Activated T-cell treated with anti-CD3 and anti-CD28 coated beads, Interleukin-2, amount 50 U/mL, for 4 hours (primary cell): ENCODE measurements around the gene FADD. TPM values are rescaled to one million over a fixed set of nuclear protein-coding genes. Genes with fewer than 3 reads are reported as not detected.
A peak's percentile ranks its signal among the peaks of the same experiment; 100 is the strongest.

Experiments
- ATAC-seq, 2 donors: fragments of 200-7000 bp; cut with Tn5 transposase; one replicate each; pipeline ENCODE4 v1.10.0; 2021
- DNase-seq: peaks from one replicate; pipeline ENCODE4 v3.0.0-alpha.2; 2020
- H3K27me3 Mint-ChIP-seq: one replicate; pipeline ENCODE4 v1.8.0; 2021; ENCODE audit warnings: low read depth, mixed read lengths
- H3K36me3 Mint-ChIP-seq: one replicate; pipeline ENCODE4 v1.8.0; 2022; ENCODE audit warnings: mixed read lengths; ENCODE audit not compliant: insufficient read depth
- H3K4me1 Mint-ChIP-seq: one replicate; pipeline ENCODE4 v1.8.0; 2021; ENCODE audit warnings: low read depth, mixed read lengths
- H3K4me3 Mint-ChIP-seq: one replicate; pipeline ENCODE4 v1.8.0; 2021; ENCODE audit warnings: mild to moderate bottlenecking, moderate library complexity, mixed read lengths
- H3K9me3 Mint-ChIP-seq: one replicate; pipeline ENCODE4 v1.8.0; 2021; ENCODE audit warnings: mixed read lengths
- total RNA-seq, 3 donors: library from RNA; stranded (reverse); gene quantifications; one replicate each; pipeline ENCODE4 v1.2.1, GENCODE V29; 2021

Gene FADD
- total RNA-seq, 3 donors from 2014 or later: 34.7 to 41.7 (median 38.6) TPM

- Mint-ChIP-seq H3K27me3 (peaks cover 8% of the 10 kb centered on the region), H3K4me1 (no peaks in the 10 kb centered on the region), H3K36me3 (no peaks in the 10 kb centered on the region), H3K4me3 (no peak overlapping the region), H3K9me3 (no peaks in the 10 kb centered on the region)
- ATAC-seq (no peak), DNase-seq (no peak)
These were observed 26.6 kb downstream of the FADD start for GRCh38 chr11:70229737-70230136.

- DNase-seq: no peak
- Mint-ChIP-seq H3K4me3 (no peak overlapping the region), H3K4me1 (no peaks in the 10 kb centered on the region)
These were observed 27.2 kb downstream of the FADD start for GRCh38 chr11:70230151-70230839.

DNA sequence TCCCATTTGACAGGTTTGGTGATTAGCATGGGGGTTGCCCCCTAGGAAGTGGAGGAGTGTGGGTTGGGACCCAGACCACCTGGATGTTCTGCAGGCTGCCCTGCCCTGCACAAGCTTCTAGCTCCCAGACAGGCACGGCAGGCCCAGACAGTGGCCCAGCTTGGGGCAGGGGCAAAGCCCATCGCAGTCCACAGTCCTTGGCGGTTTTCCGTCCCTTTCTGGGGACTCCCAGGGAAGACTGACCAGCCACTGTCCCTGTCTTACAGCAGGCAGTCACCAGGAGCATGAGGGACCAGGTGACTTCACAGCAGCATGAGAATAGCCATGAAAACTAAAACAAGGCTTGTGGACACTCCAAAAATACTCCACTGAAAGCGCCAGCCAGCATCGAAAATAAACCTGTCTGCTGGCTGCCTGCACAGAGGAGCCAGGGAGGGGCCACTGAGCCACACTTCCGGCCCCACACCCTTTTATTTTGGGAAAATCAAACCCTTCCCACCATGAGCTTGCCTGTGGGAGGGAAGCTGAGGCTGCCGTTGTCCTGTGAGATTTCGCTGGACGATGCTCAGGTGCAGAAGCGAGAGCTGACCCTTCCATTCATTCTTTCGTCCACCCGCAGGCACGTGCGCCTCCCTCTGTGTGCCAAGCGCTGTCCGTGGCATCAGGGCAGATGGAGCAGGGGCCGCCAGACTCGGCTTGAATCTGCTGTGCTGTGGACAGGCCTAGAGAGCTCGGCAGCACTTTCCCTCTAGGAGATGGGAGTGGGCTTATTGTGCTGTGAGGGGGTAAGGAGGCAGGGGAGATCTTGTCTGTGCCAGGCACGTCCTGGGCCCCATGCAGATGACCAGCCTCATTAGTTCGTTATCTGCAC is 28.0 kb downstream of the FADD start:
- ATAC-seq (no peak), DNase-seq (no peak)
- Mint-ChIP-seq H3K27me3 (peaks cover 8% of the 10 kb centered on the region), H3K9me3 (no peaks in the 10 kb centered on the region), H3K4me3 (no peak overlapping the region), H3K36me3 (no peaks in the 10 kb centered on the region), H3K4me1 (no peaks in the 10 kb centered on the region)

More at GRCh38 chr11:70230151-70230839, 27.2 kb downstream of the FADD start:
- Mint-ChIP-seq H3K27me3 (peaks cover 8% of the 10 kb centered on the region), H3K9me3 (no peaks in the 10 kb centered on the region), H3K36me3 (no peaks in the 10 kb centered on the region)
- no peak for ATAC-seq

- H3K4me3 Mint-ChIP-seq: no peak overlapping the region
- no peaks in the 10 kb centered on the region for H3K9me3 Mint-ChIP-seq
- H3K4me1 Mint-ChIP-seq: no peaks in the 10 kb centered on the region
- ATAC-seq: no peak
- no peaks in the 10 kb centered on the region for H3K36me3 Mint-ChIP-seq
- no peak for DNase-seq
- peaks cover 6% of the 10 kb centered on the region for H3K27me3 Mint-ChIP-seq
These were observed 29.9 kb downstream of the FADD start for GRCh38 chr11:70233034-70233433.

- Mint-ChIP-seq H3K4me3 (no peak overlapping the region), H3K4me1 (no peaks in the 10 kb centered on the region), H3K36me3 (no peaks in the 10 kb centered on the region), H3K27me3 (peaks cover 6% of the 10 kb centered on the region), H3K9me3 (no peaks in the 10 kb centered on the region)
- DNase-seq: no peak
- peak; percentile 18 to 21 for ATAC-seq
These were observed 30.4 kb downstream of the FADD start for GRCh38 chr11:70233511-70233934.

- ATAC-seq (no peak), DNase-seq (no peak)
- Mint-ChIP-seq H3K4me1 (no peaks in the 10 kb centered on the region), H3K4me3 (no peak overlapping the region), H3K36me3 (no peaks in the 10 kb centered on the region), H3K27me3 (peaks cover 6% of the 10 kb centered on the region), H3K9me3 (no peaks in the 10 kb centered on the region)
These were observed 30.9 kb downstream of the FADD start for GRCh38 chr11:70233962-70234361.

DNA sequence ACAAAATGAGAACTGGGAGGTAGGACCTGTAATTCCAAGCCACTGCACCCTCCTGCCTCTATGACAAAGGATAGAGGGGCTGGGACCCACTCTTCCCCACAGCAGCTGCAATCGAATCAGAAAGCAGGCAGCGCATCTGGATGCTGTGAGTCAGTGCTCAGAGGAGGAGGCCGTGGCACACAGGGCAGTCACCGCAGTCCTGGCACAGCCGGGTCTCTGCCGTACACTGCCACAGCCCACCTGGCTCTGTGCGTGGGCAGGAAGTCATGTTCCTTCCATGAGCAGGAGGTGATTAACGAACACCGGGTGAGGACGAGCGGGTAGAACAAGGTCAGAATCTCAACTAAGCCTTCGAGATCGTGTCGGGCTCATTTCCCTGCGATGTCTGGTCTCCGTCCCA is 37.2 kb downstream of the FADD start:
- ATAC-seq: no peak
- DNase-seq: no peak
- Mint-ChIP-seq H3K36me3 (no peaks in the 10 kb centered on the region), H3K27me3 (peaks cover 13% of the 10 kb centered on the region), H3K4me3 (no peak overlapping the region), H3K9me3 (no peaks in the 10 kb centered on the region), H3K4me1 (no peaks in the 10 kb centered on the region)

GRCh38 chr11:70241709-70242108 is 38.6 kb downstream of the FADD start:
- Mint-ChIP-seq H3K4me3 (no peak overlapping the region), H3K36me3 (no peaks in the 10 kb centered on the region), H3K27me3 (peaks cover 13% of the 10 kb centered on the region), H3K4me1 (no peaks in the 10 kb centered on the region), H3K9me3 (no peaks in the 10 kb centered on the region)
- ATAC-seq: no peak
- DNase-seq: no peak

GRCh38 chr11:70242885-70243284 is 39.8 kb downstream of the FADD start:
- H3K9me3 Mint-ChIP-seq: no peaks in the 10 kb centered on the region
- no peaks in the 10 kb centered on the region for H3K36me3 Mint-ChIP-seq
- H3K4me1 Mint-ChIP-seq: no peaks in the 10 kb centered on the region
- ATAC-seq: no peak
- no peak for DNase-seq
- H3K27me3 Mint-ChIP-seq: peaks cover 13% of the 10 kb centered on the region
- H3K4me3 Mint-ChIP-seq: no peak overlapping the region

DNA sequence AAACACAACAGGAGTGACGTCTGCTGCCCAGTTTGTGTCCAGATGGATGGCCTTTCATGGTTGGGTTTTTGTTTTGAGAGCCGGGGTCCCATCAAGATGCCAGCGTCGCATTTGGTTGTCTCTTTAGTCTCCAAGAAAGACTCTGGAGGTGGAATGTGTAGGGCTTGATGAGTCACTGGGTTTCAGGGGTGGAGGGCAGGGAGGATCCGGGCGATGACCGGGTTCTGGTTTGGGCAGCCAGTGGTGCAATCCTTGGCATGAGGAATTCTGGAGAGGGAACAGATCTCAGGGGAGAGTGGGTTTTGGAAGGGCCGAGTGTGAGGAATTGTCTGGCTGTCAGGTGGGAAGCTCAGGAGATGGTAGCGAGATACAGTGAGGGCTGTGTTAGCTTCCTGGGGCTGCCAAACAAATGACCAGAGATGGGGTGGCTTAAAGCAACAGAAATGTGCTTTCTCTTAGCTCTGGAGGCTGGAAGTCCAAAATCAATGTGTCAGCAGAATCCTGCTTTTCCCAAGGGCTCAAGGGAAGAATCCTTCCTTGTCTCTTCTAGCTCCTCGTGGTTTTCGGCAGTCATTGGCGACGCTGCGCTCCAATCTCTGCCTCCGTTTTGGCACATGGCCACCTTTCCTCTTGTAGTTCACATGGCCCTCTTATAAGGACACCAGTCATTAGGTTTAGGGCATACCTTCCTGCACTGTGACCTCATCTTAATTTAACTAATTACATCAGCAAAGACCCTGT is 41.0 kb downstream of the FADD start:
- no peak for DNase-seq
- H3K36me3 Mint-ChIP-seq: no peaks in the 10 kb centered on the region
- no peaks in the 10 kb centered on the region for H3K4me1 Mint-ChIP-seq
- H3K9me3 Mint-ChIP-seq: no peaks in the 10 kb centered on the region
- no peak for ATAC-seq
- peaks cover 13% of the 10 kb centered on the region for H3K27me3 Mint-ChIP-seq
- H3K4me3 Mint-ChIP-seq: no peak overlapping the region

DNA sequence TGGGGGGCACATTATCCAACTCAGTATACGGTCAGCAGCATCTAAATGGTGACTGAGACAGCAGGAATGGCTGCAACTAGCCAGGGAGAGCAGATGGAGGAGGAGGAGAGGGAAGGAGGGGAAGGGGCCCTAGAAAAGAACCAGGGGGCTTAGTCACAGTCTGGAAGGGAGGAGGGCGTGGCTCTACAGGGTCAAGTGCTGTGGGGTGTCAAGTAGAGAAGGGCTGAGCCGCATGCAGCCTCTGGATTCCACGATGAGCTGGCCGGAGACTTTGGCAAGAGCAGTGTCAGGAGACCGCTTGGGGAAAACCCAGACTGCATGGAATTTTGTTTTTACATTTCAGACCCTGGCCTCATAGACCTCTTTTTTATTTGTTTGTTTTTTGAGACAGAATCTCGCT is 41.6 kb downstream of the FADD start:
- Mint-ChIP-seq H3K36me3 (no peaks in the 10 kb centered on the region), H3K4me1 (no peaks in the 10 kb centered on the region), H3K27me3 (peaks cover 9% of the 10 kb centered on the region), H3K4me3 (no peak overlapping the region), H3K9me3 (no peaks in the 10 kb centered on the region)
- no peak for ATAC-seq
- no peak for DNase-seq

- Mint-ChIP-seq H3K4me1 (no peaks in the 10 kb centered on the region), H3K36me3 (no peaks in the 10 kb centered on the region), H3K27me3 (peaks cover 9% of the 10 kb centered on the region), H3K9me3 (no peaks in the 10 kb centered on the region), H3K4me3 (no peak overlapping the region)
- DNase-seq: no peak
- no peak for ATAC-seq
These were observed 43.1 kb downstream of the FADD start for GRCh38 chr11:70246196-70246595.

- no peak for ATAC-seq
- Mint-ChIP-seq H3K4me1 (no peaks in the 10 kb centered on the region), H3K27me3 (peaks cover 6% of the 10 kb centered on the region), H3K4me3 (no peak overlapping the region), H3K36me3 (no peaks in the 10 kb centered on the region), H3K9me3 (no peaks in the 10 kb centered on the region)
- no peak for DNase-seq
These were observed 44.1 kb downstream of the FADD start for GRCh38 chr11:70247042-70247709.

DNA sequence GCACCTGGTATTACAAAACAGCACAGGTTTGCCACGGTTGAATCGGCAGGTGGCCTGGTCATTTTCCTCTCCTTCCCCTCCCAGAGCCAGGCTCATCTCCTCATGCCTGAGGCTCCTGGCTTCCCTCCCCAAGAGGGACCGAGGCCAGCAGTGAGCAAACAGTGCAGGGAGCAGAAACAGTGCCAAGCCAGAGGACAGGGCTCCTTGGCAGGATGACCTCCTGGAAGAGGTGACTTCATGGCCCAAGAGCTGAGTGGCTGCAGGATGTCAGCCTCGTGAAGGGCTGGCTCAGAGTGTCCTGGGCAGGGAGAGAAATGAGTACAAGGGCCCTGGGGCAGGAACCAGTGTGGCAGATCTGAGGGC is 44.6 kb downstream of the FADD start:
- DNase-seq: no peak
- H3K9me3 Mint-ChIP-seq: no peaks in the 10 kb centered on the region

More for the DNA sequence above, 44.6 kb downstream of the FADD start:
- Mint-ChIP-seq H3K36me3 (no peaks in the 10 kb centered on the region), H3K4me3 (no peak overlapping the region), H3K4me1 (no peaks in the 10 kb centered on the region), H3K27me3 (peaks cover 6% of the 10 kb centered on the region)
- ATAC-seq: no peak
